Measurements from ENCODE around the gene TUBA1A.
"Not testable (repeated sequence)": the region's sequence is repeated elsewhere in the genome, so short reads cannot be mapped to it uniquely, and the experiment has no call there.

Gene TUBA1A

GRCh38 chr12:49174218-49174617 lies 14.7 kb downstream of the TUBA1A start:
- DNase-seq (ENCODE audit: low spot score): no peak
- TF ChIP-seq CTCF (IDR thresholded peaks at IDR 0.05; ENCODE audit: borderline replicate concordance, control extremely low read depth, extremely low read depth, insufficient read depth, missing control alignments): no peak
- in situ Hi-C loops (cut with MboI; ENCODE audit: low sequenced_read_pairs, unreplicated experiment): no loop called here

- in situ Hi-C loops (cut with MboI; ENCODE audit: low sequenced_read_pairs, unreplicated experiment): no loop called here
- no peak for DNase-seq (ENCODE audit: low spot score)
- TF ChIP-seq CTCF (IDR thresholded peaks at IDR 0.05; ENCODE audit: borderline replicate concordance, control extremely low read depth, extremely low read depth, insufficient read depth, missing control alignments): no peak
Measured at GRCh38 chr12:49170924-49171323, 18.0 kb downstream of the TUBA1A start.

GRCh38 chr12:49165114-49165513 lies 23.8 kb downstream of the TUBA1A start:
- TF ChIP-seq CTCF (IDR thresholded peaks at IDR 0.05; ENCODE audit: borderline replicate concordance, control extremely low read depth, extremely low read depth, insufficient read depth, missing control alignments): no peak
- in situ Hi-C loops (cut with MboI; ENCODE audit: low sequenced_read_pairs, unreplicated experiment): no loop called here
- DNase-seq (ENCODE audit: low spot score): no peak

GRCh38 chr12:49161901-49162300 lies 27.0 kb downstream of the TUBA1A start:
- in situ Hi-C loops (cut with MboI; ENCODE audit: low sequenced_read_pairs, unreplicated experiment); DNase-seq (ENCODE audit: low spot score): not testable (repeated sequence)

GRCh38 chr12:49161092-49161795 lies 27.6 kb downstream of the TUBA1A start:
- no peak for TF ChIP-seq CTCF (IDR thresholded peaks at IDR 0.05; ENCODE audit: borderline replicate concordance, control extremely low read depth, extremely low read depth, insufficient read depth, missing control alignments)
- in situ Hi-C loops (cut with MboI; ENCODE audit: low sequenced_read_pairs, unreplicated experiment): no loop called here
- no peak for DNase-seq (ENCODE audit: low spot score)

GRCh38 chr12:49160399-49160798 lies 28.5 kb downstream of the TUBA1A start:
- TF ChIP-seq CTCF (IDR thresholded peaks at IDR 0.05; ENCODE audit: borderline replicate concordance, control extremely low read depth, extremely low read depth, insufficient read depth, missing control alignments): no peak
- DNase-seq (ENCODE audit: low spot score): no peak
- in situ Hi-C loops (cut with MboI; ENCODE audit: low sequenced_read_pairs, unreplicated experiment): no loop called here

- no peak for DNase-seq (ENCODE audit: low spot score)
- no peak for TF ChIP-seq CTCF (IDR thresholded peaks at IDR 0.05; ENCODE audit: borderline replicate concordance, control extremely low read depth, extremely low read depth, insufficient read depth, missing control alignments)
- in situ Hi-C loops (cut with MboI; ENCODE audit: low sequenced_read_pairs, unreplicated experiment): no loop called here
Measured at GRCh38 chr12:49154221-49154620, 34.7 kb downstream of the TUBA1A start.

Data from GM13976 (cell line).